Gastrocnemius medialis (tissue), 4 donors: ENCODE measurements around the gene TEX14. TPM values are rescaled to one million over a fixed set of nuclear protein-coding genes. Genes with fewer than 3 reads are reported as not detected.
A peak's percentile ranks its signal among the peaks of the same experiment; 100 is the strongest.

Source experiments
- ATAC-seq, 2 donors: fragments of 150-250 bp; one replicate each; pipeline ENCODE4 v1.9.1; 2016
- DNase-seq, 2 donors: peaks; one replicate each; pipeline ENCODE4 v3.0.0-alpha.2; 2019
- H3K27ac ChIP-seq, 4 donors: fragments of 200-600 bp; sonication (generic); 1 replicate in 1 of 4; 2 replicates in 3 of 4; pipeline ENCODE4 v1.5.1; 2016 to 2018; ENCODE audit warnings: mild to moderate bottlenecking in 2 of 4, moderate library complexity in 1 of 4
- H3K27me3 ChIP-seq, 3 donors: fragments of 200-600 bp; sonication (generic) in 2 of 3; 1 replicate in 1 of 3; 2 replicates in 2 of 3; pipeline versions ENCODE4 v1.5.1 to v1.6.0; 2016 to 2019; ENCODE audit warnings: mild to moderate bottlenecking in 1 of 3, moderate library complexity in 1 of 3
- H3K36me3 ChIP-seq, 2 donors: fragments of 200-600 bp; sonication (generic) in 1 of 2; one replicate each; pipeline ENCODE4 v1.5.1; 2017 to 2018
- H3K4me1 ChIP-seq, 2 donors: fragments of 200-600 bp; sonication (generic) in 1 of 2; one replicate each; pipeline ENCODE4 v1.5.1; 2016 to 2017; ENCODE audit warnings: mild to moderate bottlenecking in 2 of 2
- H3K4me3 ChIP-seq, 4 donors: fragments of 200-600 bp; sonication (generic) in 3 of 4; 1 replicate in 1 of 4; 2 replicates in 3 of 4; pipeline ENCODE4 v1.5.1; 2016 to 2019; ENCODE audit warnings: mild to moderate bottlenecking in 2 of 4
- H3K9me3 ChIP-seq, 3 donors: fragments of 200-600 bp; sonication (generic) in 2 of 3; 1 replicate in 1 of 3; 2 replicates in 2 of 3; pipeline ENCODE4 v1.5.1; 2016 to 2019
- CTCF ChIP-seq, 5 experiments: fragments of 450-650 bp in 3 of 5; fragments of 200-600 bp in 2 of 5; sonication (generic) in 2 of 5; IDR thresholded peaks in 4 of 5; conservative IDR thresholded peaks in 1 of 5; 1 replicate in 4 of 5; 2 replicates in 1 of 5; pipeline ENCODE4 v1.5.1; 2016 to 2019; ENCODE audit warnings: antibody characterized with exemption in 5 of 5, mild to moderate bottlenecking in 3 of 5, moderate library complexity in 3 of 5
- POLR2A ChIP-seq, 2 donors: fragments of 450-650 bp; IDR thresholded peaks; one replicate each; pipeline ENCODE4 v1.6.1; 2017; ENCODE audit warnings: antibody characterized with exemption in 2 of 2, mild to moderate bottlenecking in 2 of 2, moderate library complexity in 2 of 2
- in situ Hi-C, 4 donors: fragments of 200-750 bp; cut with MboI; loops; one replicate each; pipeline versions ENCODE4 v1.15.0 to v1.8.0; 2017; ENCODE audit warnings: low sequenced_read_pairs in 4 of 4
- intact Hi-C: fragments of 100-400 bp; cut with DNase I; formaldehyde crosslinking; loops from one replicate; pipeline ENCODE4 v1.15.1; 2023; ENCODE audit warnings: low total_unique reads
- total RNA-seq, 4 donors: library from RNA; depleted of rRNA; stranded (reverse); fragments of >200 nt; gene quantifications; one replicate each; pipeline versions ENCODE4 v1.1.0 to v1.2.3, GENCODE V29; 2016

The TEX14 gene
- total RNA-seq, 4 donors from 2014 or later: not detected

DNA sequence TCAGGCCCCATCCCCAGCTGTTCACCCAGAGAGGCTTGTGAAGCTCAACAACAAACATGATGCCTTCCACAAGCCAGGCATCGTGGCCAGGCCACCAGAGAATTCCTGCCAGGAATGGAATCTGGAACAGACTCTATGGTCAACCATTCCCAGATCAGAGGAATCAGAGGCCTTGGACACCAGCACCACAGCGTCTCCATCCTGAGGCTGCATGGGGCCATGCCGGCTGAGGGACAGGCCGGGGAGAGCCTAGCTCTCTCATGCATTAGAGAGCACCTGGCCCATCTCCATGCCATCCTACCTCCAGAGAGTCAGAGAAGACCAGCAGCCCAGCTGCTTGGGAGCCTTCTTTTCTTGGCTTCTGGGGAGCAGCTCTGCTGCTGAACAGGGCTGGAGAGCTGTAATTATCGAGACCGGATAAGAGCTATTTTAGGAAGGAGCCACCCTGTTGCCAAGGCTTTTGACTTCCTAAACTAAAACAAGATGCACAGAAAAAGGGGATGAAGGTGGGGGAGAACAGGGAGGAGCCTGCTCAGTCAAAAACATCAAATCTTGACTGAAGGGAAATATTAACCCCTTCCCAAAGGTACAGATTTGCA lies 152.9 kb downstream of the TEX14 start:
- H3K27me3 ChIP-seq: no peaks in the 10 kb centered on the region
- no peak overlapping the region for H3K4me3 ChIP-seq
- in situ Hi-C loops: no loop called here
- no peak overlapping the region for H3K27ac ChIP-seq
- no peaks in the 10 kb centered on the region for H3K9me3 ChIP-seq
- H3K36me3 ChIP-seq: no peaks in the 10 kb centered on the region
- no peak for ATAC-seq
- H3K4me1 ChIP-seq: no peaks in the 10 kb centered on the region
- DNase-seq: no peak
- intact Hi-C loops: no loop called here
- TF ChIP-seq CTCF (IDR thresholded peaks at IDR 0.05 in 4 of 5, conservative IDR thresholded peaks at IDR 0.05 in 1 of 5): no peak
- no peak for TF ChIP-seq POLR2A (IDR thresholded peaks at IDR 0.05)

GRCh38 chr17:58537266-58537665 lies 154.6 kb downstream of the TEX14 start:
- Histone ChIP-seq H3K27ac (no peak overlapping the region), H3K4me1 (peaks cover 3 to 4% of the 10 kb centered on the region in 2 donors), H3K36me3 (no peaks in the 10 kb centered on the region), H3K9me3 (no peaks in the 10 kb centered on the region), H3K27me3 (no peaks in the 10 kb centered on the region), H3K4me3 (no peak overlapping the region)
- TF ChIP-seq CTCF (IDR thresholded peaks at IDR 0.05 in 4 of 5, conservative IDR thresholded peaks at IDR 0.05 in 1 of 5): no peak
- no peak for TF ChIP-seq POLR2A (IDR thresholded peaks at IDR 0.05)
- no peak for ATAC-seq
- in situ Hi-C loops: no loop called here
- intact Hi-C loops: no loop called here
- no peak for DNase-seq

DNA sequence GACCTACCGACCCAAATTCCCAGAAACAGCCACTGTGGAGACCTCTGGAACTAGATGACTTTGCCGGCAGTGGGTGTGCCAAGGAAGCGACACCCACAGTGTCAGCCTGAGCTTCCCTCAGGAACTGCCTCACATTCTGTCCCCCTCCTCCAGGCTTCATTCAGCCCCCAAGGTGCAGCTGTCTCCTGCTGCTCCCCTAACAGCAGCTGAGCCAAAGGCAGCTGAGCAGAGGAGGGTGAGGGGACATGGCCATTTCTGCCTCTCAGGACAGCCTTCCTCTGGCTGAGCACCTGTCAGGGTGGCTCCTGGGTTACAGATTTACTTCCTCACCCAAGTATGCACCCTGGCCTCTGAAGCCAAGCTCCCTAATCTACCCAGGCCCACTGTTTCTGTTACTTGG lies 155.3 kb downstream of the TEX14 start:
- intact Hi-C loops: no loop called here
- Histone ChIP-seq H3K27me3 (no peaks in the 10 kb centered on the region), H3K9me3 (no peaks in the 10 kb centered on the region), H3K36me3 (no peaks in the 10 kb centered on the region), H3K4me1 (peaks cover 6 to 7% of the 10 kb centered on the region in 2 donors), H3K4me3 (no peak overlapping the region), H3K27ac (no peak overlapping the region)
- ATAC-seq (no peak), DNase-seq (no peak)
- in situ Hi-C loops: no loop called here
- TF ChIP-seq CTCF (IDR thresholded peaks at IDR 0.05 in 4 of 5, conservative IDR thresholded peaks at IDR 0.05 in 1 of 5) (no peak), POLR2A (IDR thresholded peaks at IDR 0.05) (no peak)

- DNase-seq: no peak
- peaks cover 6 to 7% of the 10 kb centered on the region in 2 donors for H3K4me1 ChIP-seq
- in situ Hi-C loops (no loop called here), intact Hi-C loops (no loop called here)
- peak in 1 of 2 donors; percentile 6 for ATAC-seq
- H3K27me3 ChIP-seq: no peaks in the 10 kb centered on the region
- no peak for TF ChIP-seq POLR2A (IDR thresholded peaks at IDR 0.05)
- no peak for TF ChIP-seq CTCF (IDR thresholded peaks at IDR 0.05 in 4 of 5, conservative IDR thresholded peaks at IDR 0.05 in 1 of 5)
- H3K4me3 ChIP-seq: no peak overlapping the region
- H3K27ac ChIP-seq: no peak overlapping the region
- H3K36me3 ChIP-seq: no peaks in the 10 kb centered on the region
- no peaks in the 10 kb centered on the region for H3K9me3 ChIP-seq
Measured at GRCh38 chr17:58535431-58535830, 156.4 kb downstream of the TEX14 start.
